Small intestine (tissue), 7 donors: ENCODE measurements around the gene DCD. TPM values are rescaled to one million over a fixed set of nuclear protein-coding genes. Genes with fewer than 3 reads are reported as not detected.

ENCODE experiments used
- DNase-seq, 2 donors: peaks; one replicate each; pipeline versions ENCODE4 v3.0.0 to v3.0.0-alpha.2; 2013
- FAIRE-seq: peaks from 2 replicates; lab custom pipeline; 2012; peaks lifted over from hg19 to GRCh38; lab: Jason Lieb, UNC
- H3K27ac ChIP-seq, 3 donors: one replicate each; pipeline ENCODE4 v1.5.1; 2013; ENCODE audit warnings: low read length in 2 of 3, mild to moderate bottlenecking in 2 of 3, control low read depth in 1 of 3, inconsistent platforms in 1 of 3, low read depth in 1 of 3, moderate library complexity in 1 of 3
- H3K27me3 ChIP-seq, 3 donors: one replicate each; pipeline ENCODE4 v1.6.1; 2013; ENCODE audit warnings: low read length in 3 of 3, inconsistent platforms in 1 of 3; ENCODE audit not compliant: control insufficient read depth in 3 of 3, insufficient read depth in 3 of 3
- H3K36me3 ChIP-seq, 3 donors: one replicate each; pipeline ENCODE4 v1.6.1; 2013; ENCODE audit warnings: low read length in 3 of 3, inconsistent platforms in 1 of 3, low read depth in 1 of 3, mild to moderate bottlenecking in 1 of 3, moderate library complexity in 1 of 3; ENCODE audit not compliant: control insufficient read depth in 3 of 3, insufficient read depth in 2 of 3
- H3K4me1 ChIP-seq, 3 donors: one replicate each; pipeline ENCODE4 v1.6.1; 2013; ENCODE audit warnings: low read length in 2 of 3, inconsistent platforms in 1 of 3, low read depth in 1 of 3, mild to moderate bottlenecking in 1 of 3, moderate library complexity in 1 of 3; ENCODE audit not compliant: control insufficient read depth in 3 of 3, insufficient read depth in 2 of 3
- H3K4me3 ChIP-seq, 3 donors: one replicate each; pipeline ENCODE4 v1.5.1; 2013; ENCODE audit warnings: low read length in 3 of 3, control low read depth in 1 of 3, inconsistent platforms in 1 of 3, low read depth in 1 of 3, mild to moderate bottlenecking in 1 of 3, moderate library complexity in 1 of 3
- H3K9me3 ChIP-seq, 2 donors: one replicate each; pipeline ENCODE4 v1.6.1; 2013; ENCODE audit warnings: low read depth in 1 of 2, low read length in 1 of 2; ENCODE audit not compliant: control insufficient read depth in 2 of 2, insufficient read depth in 1 of 2
- WGBS, 3 donors: extraction: QIAGEN DNeasy Blood & Tissue Kit; methylation state at CpG; one replicate each; pipeline ENCODE4 v1.1.7; 2013; 5-methylcytosine and 5-hydroxymethylcytosine counted together
- polyA plus RNA-seq, 4 donors: library from polyadenylated mRNA; stranded (reverse) in 3 of 4; unstranded in 1 of 4; fragments of 200-250 nt in 3 of 4; fragments of 120-200 nt in 1 of 4; gene quantifications; one replicate each; pipeline versions ENCODE4 v1.2.1 to v1.2.3, GENCODE V29; 2013
- donor health status: healthy with polysubstance abuse.
- donor health status: control.
- donor health status: control.
- donor health status: Bipolar disorder and iron deficiency.
- donor health status: healthy.

DCD gene
- polyA plus RNA-seq, 4 donors: not detected

- no peak overlapping the region for H3K4me3 ChIP-seq
- WGBS, 3 donors: 83 to 89% (median 83%) methylated on average over 5 of the region's 5 CpGs
- no peaks in the 10 kb centered on the region for H3K36me3 ChIP-seq
- H3K27ac ChIP-seq: no peak overlapping the region
- H3K9me3 ChIP-seq: no peaks in the 10 kb centered on the region
- no peak for DNase-seq
- H3K4me1 ChIP-seq: peaks cover 0 to 3% (median 0%) of the 10 kb centered on the region in 3 donors
- FAIRE-seq: no peak
- no peaks in the 10 kb centered on the region for H3K27me3 ChIP-seq
These were observed 49.2 kb downstream of the DCD start for GRCh38 chr12:54598970-54599369.

- Histone ChIP-seq H3K4me3 (no peak overlapping the region), H3K27me3 (no peaks in the 10 kb centered on the region), H3K4me1 (peaks cover 0 to 9% (median 0%) of the 10 kb centered on the region in 3 donors), H3K27ac (no peak overlapping the region), H3K9me3 (no peaks in the 10 kb centered on the region), H3K36me3 (no peaks in the 10 kb centered on the region)
- DNase-seq (peak; percentile 66 to 83), FAIRE-seq (no peak)
- 6 to 18% (median 11%) methylated on average over 3 of the region's 3 CpGs for WGBS, 3 donors
These were observed 51.6 kb downstream of the DCD start for GRCh38 chr12:54596526-54596946.

- WGBS, 3 donors: 61 to 88% (median 66%) methylated on average over 3 of the region's 3 CpGs
These were observed 52.7 kb downstream of the DCD start for GRCh38 chr12:54595471-54595870.

More at GRCh38 chr12:54595471-54595870, 52.7 kb downstream of the DCD start:
- Histone ChIP-seq H3K4me1 (peaks cover 0 to 12% (median 0%) of the 10 kb centered on the region in 3 donors), H3K4me3 (no peak overlapping the region), H3K27ac (no peak overlapping the region), H3K36me3 (no peaks in the 10 kb centered on the region), H3K9me3 (no peaks in the 10 kb centered on the region), H3K27me3 (no peaks in the 10 kb centered on the region)
- DNase-seq: no peak
- FAIRE-seq: no peak

Other genes with a start within 250 kb of the DCD start
- 10 to 100 TPM in 2 of 4 donors, 1 to 10 TPM in 2; 1.8 to 60.7 (median 7.9) TPM for gene ITGA5, start 229.1 kb downstream of the DCD start, polyA plus RNA-seq
- 1 to 10 TPM in 1 of 4 donors, under 1 TPM in 1, not detected in 2; 0.45 to 1.9 TPM for gene GTSF1, start 174.8 kb downstream of the DCD start, polyA plus RNA-seq
- gene NCKAP1L, start 150.6 kb downstream of the DCD start, polyA plus RNA-seq: 1 to 10 TPM; 1.3 to 10.0 (median 4.8) TPM
- gene PDE1B, start 98.8 kb downstream of the DCD start, polyA plus RNA-seq: 1 to 10 TPM in 3 of 4 donors, under 1 TPM in 1; 0.67 to 4.8 (median 2.8) TPM
- 10 to 100 TPM in 1 of 4 donors, 1 to 10 TPM in 3; 3.0 to 15.8 (median 6.0) TPM for gene PPP1R1A, start 59.7 kb downstream of the DCD start, polyA plus RNA-seq
- gene LACRT, start 13.5 kb downstream of the DCD start, polyA plus RNA-seq: not detected
- gene MUCL1, start 206.2 kb upstream of the DCD start, polyA plus RNA-seq: not detected